AG04450 (cell line): ENCODE results near the gene MYO10. TPM values are rescaled to one million over a fixed set of nuclear protein-coding genes. Genes with fewer than 3 reads are reported as not detected.

Experiments used
- CTCF ChIA-PET: fragments of 300-600, 350-600 bp; formaldehyde crosslinking; extraction: SDS; loops from one replicate; lab custom pipeline; 2022; ENCODE audit warnings: antibody characterized with exemption, inconsistent platforms; lab: Charles Lee
- POLR2A ChIA-PET: fragments of 350-600 bp; formaldehyde crosslinking; extraction: SDS; loops from one replicate; lab custom pipeline; 2021; ENCODE audit warnings: antibody characterized with exemption, inconsistent platforms; lab: Yijun Ruan, JAX
- DNase-seq: peaks from one replicate; pipeline ENCODE4 v3.0.0-alpha.2; 2011; ENCODE audit warnings: low read depth, low spot score
- H3K27ac ChIP-seq: one replicate; pipeline ENCODE4 v1.5.1; 2012; ENCODE audit warnings: low read depth, low read length, control low read depth
- H3K27me3 ChIP-seq: one replicate; pipeline ENCODE4 v1.6.0; 2012; ENCODE audit warnings: low read length; ENCODE audit not compliant: control insufficient read depth, insufficient read depth
- H3K4me3 ChIP-seq: 2 replicates; pipeline ENCODE4 v1.5.1; 2011; ENCODE audit warnings: mild to moderate bottlenecking, low read depth, low read length, control low read depth
- H3K9me3 ChIP-seq: 2 replicates; pipeline ENCODE4 v1.5.1; 2012; ENCODE audit warnings: low read length; ENCODE audit not compliant: control insufficient read depth, insufficient read depth
- polyA plus RNA-seq: library from polyadenylated mRNA; depleted of rRNA; stranded (reverse); fragments of >200 nt; gene quantifications from 2 replicates; pipeline ENCODE4 v1.2.3, GENCODE V29; 2011
- TF ChIP-seq, protein P1 (sequence below): IDR thresholded peaks from 2 replicates; pipeline ENCODE4 v1.5.1; 2011; ENCODE audit warnings: low read depth, low read length, control low read depth, inconsistent platforms

MYO10 gene
- polyA plus RNA-seq, 1 experiment: 37.0 TPM

DNA sequence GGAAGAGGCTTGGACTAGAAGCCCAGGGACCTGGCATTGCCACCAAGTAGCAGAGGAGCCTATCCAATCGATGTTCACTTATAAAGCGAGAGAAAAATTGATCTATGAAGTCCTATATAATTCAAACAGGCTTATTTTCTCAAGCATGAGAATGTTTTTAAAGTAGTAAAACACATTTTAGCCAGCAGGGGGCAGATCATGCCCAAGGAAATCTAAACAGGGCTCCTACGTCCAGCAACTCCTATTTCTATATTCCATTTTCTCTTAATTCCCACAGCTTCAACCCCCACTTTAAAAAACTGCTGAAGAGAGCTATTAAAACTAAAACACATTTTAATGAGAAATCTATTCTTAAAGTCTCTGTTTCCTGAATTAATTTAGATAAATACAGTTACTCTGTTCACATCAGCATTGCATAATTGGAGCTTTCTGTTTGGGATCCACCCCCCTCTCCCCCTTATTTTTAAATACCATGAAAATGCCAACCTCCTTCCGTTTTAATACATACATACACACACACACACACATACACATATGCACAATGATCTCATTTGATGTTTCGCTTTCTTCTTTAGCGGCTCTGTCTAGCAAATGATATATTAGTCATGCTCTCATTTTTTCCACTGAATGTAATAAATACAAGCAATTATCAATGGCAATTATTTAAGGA is 144.9 kb downstream of the MYO10 start:
- Histone ChIP-seq H3K27me3 (no peaks in the 10 kb centered on the region), H3K4me3 (no peak overlapping the region), H3K9me3 (no peaks in the 10 kb centered on the region; the same call in 1 of the 2 replicates), H3K27ac (no peak overlapping the region)
- TF ChIP-seq, protein P1, sequence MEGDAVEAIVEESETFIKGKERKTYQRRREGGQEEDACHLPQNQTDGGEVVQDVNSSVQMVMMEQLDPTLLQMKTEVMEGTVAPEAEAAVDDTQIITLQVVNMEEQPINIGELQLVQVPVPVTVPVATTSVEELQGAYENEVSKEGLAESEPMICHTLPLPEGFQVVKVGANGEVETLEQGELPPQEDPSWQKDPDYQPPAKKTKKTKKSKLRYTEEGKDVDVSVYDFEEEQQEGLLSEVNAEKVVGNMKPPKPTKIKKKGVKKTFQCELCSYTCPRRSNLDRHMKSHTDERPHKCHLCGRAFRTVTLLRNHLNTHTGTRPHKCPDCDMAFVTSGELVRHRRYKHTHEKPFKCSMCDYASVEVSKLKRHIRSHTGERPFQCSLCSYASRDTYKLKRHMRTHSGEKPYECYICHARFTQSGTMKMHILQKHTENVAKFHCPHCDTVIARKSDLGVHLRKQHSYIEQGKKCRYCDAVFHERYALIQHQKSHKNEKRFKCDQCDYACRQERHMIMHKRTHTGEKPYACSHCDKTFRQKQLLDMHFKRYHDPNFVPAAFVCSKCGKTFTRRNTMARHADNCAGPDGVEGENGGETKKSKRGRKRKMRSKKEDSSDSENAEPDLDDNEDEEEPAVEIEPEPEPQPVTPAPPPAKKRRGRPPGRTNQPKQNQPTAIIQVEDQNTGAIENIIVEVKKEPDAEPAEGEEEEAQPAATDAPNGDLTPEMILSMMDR: peak; percentile 62
- CTCF ChIA-PET: interaction anchor here (0.6 to 2.1 kb wide), 34 partner anchors 9 to 1396 kb away, joined by 3 to 40 read pairs (median 4); no protein-coding TSS in a partner anchor
- POLR2A ChIA-PET: interaction anchor here (0.9 to 1.0 kb wide), 2 partner anchors 140 to 145 kb away, joined by 3 read pairs; partner anchors contain the start of gene MYO10
- DNase-seq: no peak

GRCh38 chr5:16788957-16789356 is 147.1 kb downstream of the MYO10 start:
- TF ChIP-seq, protein P1: no peak
- H3K27me3 ChIP-seq: no peaks in the 10 kb centered on the region
- H3K27ac ChIP-seq: no peak overlapping the region
- ChIA-PET POLR2A (no interaction called here), CTCF (interaction anchor here (0.5 to 4.4 kb wide), 2 partner anchors 152 to 401 kb away, joined by 3 to 22 read pairs; no protein-coding TSS in a partner anchor)
- no peak for DNase-seq
- H3K9me3 ChIP-seq: no peaks in the 10 kb centered on the region
- no peak overlapping the region for H3K4me3 ChIP-seq

DNA sequence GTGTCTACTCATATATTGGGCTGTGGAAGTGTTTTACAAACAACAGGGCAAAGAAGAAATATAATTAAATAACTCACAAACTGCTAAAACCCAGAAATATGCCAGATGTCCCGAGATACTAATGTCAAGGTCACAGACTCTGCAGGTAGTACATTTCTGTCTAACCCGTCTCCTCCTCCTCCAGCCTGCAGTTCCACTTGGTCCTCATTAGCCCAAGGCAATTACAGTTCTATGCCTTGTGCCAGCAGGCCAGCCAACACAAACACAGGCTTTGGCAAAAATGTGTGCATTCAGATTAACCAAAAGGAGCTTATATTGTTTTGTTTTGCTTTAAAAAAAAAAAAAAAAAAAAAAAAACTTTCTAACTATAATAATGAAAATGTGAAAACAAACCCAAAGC is 148.8 kb downstream of the MYO10 start:
- H3K4me3 ChIP-seq: no peak overlapping the region
- H3K27ac ChIP-seq: no peak overlapping the region
- CTCF ChIA-PET: interaction anchor here (4.4 kb wide), 1 partner anchor 403 kb away, joined by 22 read pairs; no protein-coding TSS in a partner anchor
- TF ChIP-seq, protein P1: no peak
- H3K27me3 ChIP-seq: no peaks in the 10 kb centered on the region
- H3K9me3 ChIP-seq: no peaks in the 10 kb centered on the region
- no peak for DNase-seq
- POLR2A ChIA-PET: no interaction called here

DNA sequence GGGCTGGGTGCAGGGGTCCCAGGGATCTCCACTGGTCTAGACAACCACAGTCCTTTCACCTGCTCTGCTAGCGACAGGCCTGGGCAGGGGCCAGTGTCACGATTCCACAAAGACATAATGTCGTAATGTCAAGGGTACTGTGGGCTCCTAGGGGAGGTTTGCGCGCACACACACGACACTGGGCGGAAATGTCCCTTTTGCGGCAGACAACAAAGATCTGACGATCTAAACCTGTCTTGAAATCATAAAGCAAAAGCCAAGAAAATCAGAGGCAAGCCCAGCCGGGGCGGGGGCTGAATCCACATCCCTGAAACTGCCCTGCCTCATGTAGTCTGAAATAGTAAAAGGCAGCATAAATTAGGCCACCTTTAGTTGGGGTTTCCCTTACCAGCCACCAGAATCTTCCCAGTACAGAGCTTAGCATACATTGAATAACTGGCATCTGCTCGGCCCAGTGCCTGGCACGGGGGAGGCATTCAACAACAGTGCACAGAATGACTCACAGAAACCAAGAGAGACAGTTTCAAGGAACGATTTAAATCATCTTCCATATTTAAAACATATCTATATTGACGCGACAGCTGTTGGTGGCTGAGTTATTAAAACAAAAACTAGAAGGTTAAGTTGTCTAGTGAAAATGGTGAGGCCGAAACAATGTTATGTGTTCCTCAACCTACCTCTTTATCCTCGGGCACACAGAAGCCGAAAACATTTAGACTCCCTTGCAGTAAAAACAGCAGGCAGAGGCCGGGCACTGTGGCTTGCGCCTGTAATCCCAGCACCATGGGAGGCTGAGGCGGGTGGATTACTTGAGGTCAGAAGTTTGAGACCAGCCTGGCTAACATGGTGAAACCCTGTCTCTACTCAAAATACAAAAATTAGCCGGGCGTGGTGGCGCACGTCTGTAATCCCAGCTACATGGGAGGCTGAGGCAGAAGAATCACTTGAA is 151.0 kb downstream of the MYO10 start:
- Histone ChIP-seq H3K9me3 (no peaks in the 10 kb centered on the region), H3K27ac (no peak overlapping the region), H3K4me3 (no peak overlapping the region), H3K27me3 (no peaks in the 10 kb centered on the region)
- ChIA-PET CTCF (interaction anchor here (1.3 to 2.0 kb wide), 2 partner anchors 404 to 431 kb away, joined by 3 to 8 read pairs; no protein-coding TSS in a partner anchor), POLR2A (no interaction called here)
- TF ChIP-seq, protein P1: no peak
- DNase-seq: no peak
